ENCODE measurements around the gene VANGL2.

The VANGL2 gene

GRCh38 chr1:160399544-160400222 lies 681 bp upstream of the VANGL2 start:
- no peak for TF ChIP-seq CTCF (IDR thresholded peaks at IDR 0.05; ENCODE audit: insufficient read depth, low read depth, low read length, missing control alignments)
- H3K4me3 ChIP-seq (ENCODE audit: low read length): peak overlapping the region; percentile 77
- DNase-seq (ENCODE audit: low read depth): no peak

DNA sequence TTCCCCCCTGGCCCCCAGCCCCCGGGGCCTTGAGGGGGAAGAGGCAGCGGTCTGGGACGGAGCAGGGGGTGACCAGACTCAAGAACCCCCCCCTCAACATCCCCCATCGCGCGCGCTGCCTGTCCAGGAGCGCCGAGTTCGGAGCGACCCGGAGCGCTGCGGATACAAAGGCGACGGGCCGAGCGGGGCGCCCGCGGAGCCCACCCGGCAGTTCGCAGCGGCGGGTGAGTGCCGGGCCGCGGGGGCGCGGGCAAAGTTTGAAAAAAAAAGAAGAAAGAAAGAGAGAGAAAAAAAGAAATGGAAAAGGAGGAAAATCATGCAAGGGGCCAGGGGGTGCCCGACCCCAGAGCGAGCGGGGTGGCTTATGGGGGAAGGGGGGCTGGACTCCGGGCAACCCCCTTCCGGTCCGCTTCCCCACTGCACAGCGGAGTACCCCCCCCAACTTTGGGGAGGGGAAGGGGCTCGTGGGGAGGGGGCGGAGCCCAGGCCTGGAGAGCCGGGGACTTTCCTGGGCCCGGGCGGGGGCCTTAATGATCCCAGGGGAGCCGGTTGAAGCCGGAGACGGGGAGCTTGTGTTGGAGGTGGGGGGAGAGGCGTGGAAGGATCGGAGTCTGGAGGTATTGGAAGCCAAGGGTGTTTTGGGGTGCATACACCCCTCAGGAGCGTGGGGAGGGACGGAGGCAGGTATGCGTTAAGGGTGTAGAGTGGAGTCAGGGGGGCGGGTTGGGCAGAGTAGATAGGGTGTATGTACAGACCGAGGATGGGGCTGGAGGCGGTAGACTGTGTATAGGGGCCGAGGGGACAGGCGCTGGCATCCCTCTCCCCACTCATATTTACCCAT lies 502 bp downstream of the VANGL2 start:
- peak overlapping the region; percentile 77 for H3K4me3 ChIP-seq (ENCODE audit: low read length)
- no peak for TF ChIP-seq CTCF (IDR thresholded peaks at IDR 0.05; ENCODE audit: insufficient read depth, low read depth, low read length, missing control alignments)
- DNase-seq (ENCODE audit: low read depth): no peak

- H3K4me3 ChIP-seq (ENCODE audit: low read length): peak overlapping the region; percentile 77
- no peak for TF ChIP-seq CTCF (IDR thresholded peaks at IDR 0.05; ENCODE audit: insufficient read depth, low read depth, low read length, missing control alignments)
- DNase-seq (ENCODE audit: low read depth): no peak
These were observed 1.1 kb downstream of the VANGL2 start for GRCh38 chr1:160401487-160401805.

DNA sequence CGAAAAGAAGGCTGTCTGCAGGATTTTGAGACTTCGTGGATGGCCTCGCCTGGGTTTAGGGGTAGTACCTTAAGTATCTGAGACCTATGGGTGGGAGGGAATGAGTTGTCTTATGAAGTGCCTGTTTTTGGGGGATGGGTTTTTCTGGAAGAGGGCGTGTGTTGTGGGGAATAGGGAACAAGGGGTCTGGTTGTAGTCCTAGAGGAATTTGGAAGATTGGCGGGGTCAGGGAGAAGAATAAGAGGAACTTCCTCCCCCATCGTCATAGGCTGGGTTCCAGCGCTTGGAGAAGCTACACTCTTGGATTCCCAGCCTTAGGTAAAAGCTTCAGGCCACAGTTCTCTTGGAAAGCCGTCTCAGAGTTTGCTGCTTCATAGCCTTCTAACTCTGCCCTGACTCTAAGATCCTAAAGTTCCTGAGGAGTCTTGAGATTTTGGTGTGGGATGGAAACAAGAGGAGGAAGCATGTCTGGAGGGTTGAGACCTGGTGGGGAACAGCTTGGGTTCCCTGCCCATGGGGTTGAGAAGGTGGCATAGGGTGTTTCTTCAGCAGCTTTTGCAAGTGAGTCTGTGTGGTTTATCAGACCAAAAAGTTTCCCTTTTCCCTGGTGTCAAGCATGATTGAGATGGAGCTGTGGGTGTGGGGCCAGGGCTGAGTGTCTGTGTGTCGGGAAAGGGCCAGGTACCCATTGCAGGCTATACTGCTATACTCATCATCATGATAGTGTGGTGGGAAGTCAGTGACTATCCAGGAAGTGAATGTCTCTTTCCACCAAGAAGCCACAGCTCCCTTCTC lies 1.8 kb downstream of the VANGL2 start:
- H3K4me3 ChIP-seq (ENCODE audit: low read length): peak overlapping the region; percentile 77
- no peak for TF ChIP-seq CTCF (IDR thresholded peaks at IDR 0.05; ENCODE audit: insufficient read depth, low read depth, low read length, missing control alignments)
- no peak for DNase-seq (ENCODE audit: low read depth)

DNA sequence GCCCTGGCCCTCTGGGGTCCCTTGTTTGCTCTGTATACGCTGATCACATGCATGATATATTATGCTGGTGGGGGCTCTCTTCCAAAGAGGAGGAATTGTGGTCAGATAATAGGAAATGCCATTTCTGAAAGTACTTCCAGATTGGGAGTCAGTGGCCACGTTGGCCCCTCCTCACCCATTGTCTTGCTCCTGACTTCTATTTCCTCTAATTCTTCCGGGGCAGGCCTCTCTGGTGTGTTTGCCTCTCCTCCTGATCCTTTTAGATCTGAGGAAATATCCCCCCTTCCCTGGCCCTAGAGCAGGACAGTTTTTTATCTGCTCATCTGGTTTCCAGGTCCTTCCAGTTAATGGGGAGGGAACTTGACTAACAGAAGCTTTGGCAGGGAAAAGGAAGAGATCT lies 2.9 kb downstream of the VANGL2 start:
- H3K4me3 ChIP-seq (ENCODE audit: low read length): no peak overlapping the region
- DNase-seq (ENCODE audit: low read depth): no peak
- TF ChIP-seq CTCF (IDR thresholded peaks at IDR 0.05; ENCODE audit: insufficient read depth, low read depth, low read length, missing control alignments): no peak

DNA sequence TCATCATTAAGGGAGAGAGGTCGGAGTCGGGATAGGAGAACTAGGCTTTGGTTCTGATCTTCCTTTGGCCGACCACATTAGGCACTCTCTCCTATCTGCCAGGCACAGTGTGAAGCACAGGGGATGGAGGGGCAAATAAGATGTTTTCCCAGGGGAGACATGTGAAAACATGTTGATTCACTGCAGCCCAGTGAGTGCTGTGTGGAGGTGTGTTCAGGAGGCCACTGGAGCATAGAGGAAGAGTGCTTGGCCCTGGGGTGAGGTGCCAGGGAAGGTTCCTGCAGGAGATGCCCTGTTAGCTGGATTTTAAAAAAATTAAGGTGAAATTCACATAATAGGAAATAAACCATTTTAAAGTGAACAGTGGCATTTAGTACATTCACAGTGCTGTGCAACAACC lies 3.7 kb downstream of the VANGL2 start:
- no peak for TF ChIP-seq CTCF (IDR thresholded peaks at IDR 0.05; ENCODE audit: insufficient read depth, low read depth, low read length, missing control alignments)
- peak overlapping the region; percentile 31 for H3K4me3 ChIP-seq (ENCODE audit: low read length)
- DNase-seq (ENCODE audit: low read depth): no peak
